ENCODE results near the gene ACOT11.

Gene ACOT11

GRCh38 chr1:54564312-54565112, 16.5 kb downstream of the ACOT11 start:
- no peak for DNase-seq (ENCODE audit: low spot score)

- peak; percentile 67 for DNase-seq (ENCODE audit: low spot score)
Observed at GRCh38 chr1:54565113-54565501, 17.1 kb downstream of the ACOT11 start.

- DNase-seq (ENCODE audit: low spot score): no peak
Observed at GRCh38 chr1:54566438-54567141, 18.6 kb downstream of the ACOT11 start.

GRCh38 chr1:54567961-54568360, 19.9 kb downstream of the ACOT11 start:
- DNase-seq (ENCODE audit: low spot score): no peak

GRCh38 chr1:54569339-54569738, 21.3 kb downstream of the ACOT11 start:
- DNase-seq (ENCODE audit: low spot score): no peak

- DNase-seq (ENCODE audit: low spot score): no peak
Observed at GRCh38 chr1:54570161-54570560, 22.1 kb downstream of the ACOT11 start.

- DNase-seq (ENCODE audit: low spot score): no peak
Observed at GRCh38 chr1:54571326-54571725, 23.3 kb downstream of the ACOT11 start.

GRCh38 chr1:54571803-54572541, 23.9 kb downstream of the ACOT11 start:
- no peak for DNase-seq (ENCODE audit: low spot score)

- DNase-seq (ENCODE audit: low spot score): no peak
Observed at GRCh38 chr1:54572542-54572850, 24.5 kb downstream of the ACOT11 start.

- DNase-seq (ENCODE audit: low spot score): no peak
Observed at GRCh38 chr1:54574158-54574778, 26.2 kb downstream of the ACOT11 start.

GRCh38 chr1:54575161-54575560, 27.1 kb downstream of the ACOT11 start:
- no peak for DNase-seq (ENCODE audit: low spot score)

- DNase-seq (ENCODE audit: low spot score): no peak
Observed at GRCh38 chr1:54575605-54576290, 27.7 kb downstream of the ACOT11 start.

GRCh38 chr1:54577612-54578011, 29.6 kb downstream of the ACOT11 start:
- peak; percentile 28 for DNase-seq (ENCODE audit: low spot score)

GRCh38 chr1:54579337-54579781, 31.3 kb downstream of the ACOT11 start:
- DNase-seq (ENCODE audit: low spot score): no peak

GRCh38 chr1:54580856-54581550, 33.0 kb downstream of the ACOT11 start:
- DNase-seq (ENCODE audit: low spot score): no peak

- DNase-seq (ENCODE audit: low spot score): peak; percentile 36
Observed at GRCh38 chr1:54581621-54582035, 33.6 kb downstream of the ACOT11 start.

- DNase-seq (ENCODE audit: low spot score): no peak
Observed at GRCh38 chr1:54582566-54583306, 34.7 kb downstream of the ACOT11 start.

GRCh38 chr1:54583307-54583686, 35.3 kb downstream of the ACOT11 start:
- DNase-seq (ENCODE audit: low spot score): no peak

- DNase-seq (ENCODE audit: low spot score): no peak
Observed at GRCh38 chr1:54583871-54584270, 35.8 kb downstream of the ACOT11 start.

GRCh38 chr1:54584575-54584974, 36.5 kb downstream of the ACOT11 start:
- no peak for DNase-seq (ENCODE audit: low spot score)

All from HuH-7.5 (cell line).